BJ (cell line): ENCODE measurements around the gene HEXA. TPM values are rescaled to one million over a fixed set of nuclear protein-coding genes. Genes with fewer than 3 reads are reported as not detected.

Source experiments
- polyA plus RNA-seq: library from polyadenylated mRNA; depleted of rRNA; stranded (reverse); fragments of >200 nt; gene quantifications from 2 replicates; pipeline ENCODE4 v1.2.3, GENCODE V29; 2011; rRNA removed

Gene HEXA
- polyA plus RNA-seq, 1 experiment = 272 TPM

Other genes with a start within 250 kb of the HEXA start
- gene GRAMD2A, start 178.2 kb downstream of the HEXA start, polyA plus RNA-seq = 0.17 and 0.21 TPM in 2 replicates
- gene PKM, start 144.8 kb downstream of the HEXA start, polyA plus RNA-seq = 2,101 and 2,533 TPM in 2 replicates
- 69.7 and 73.4 TPM in 2 replicates for gene PARP6, start 103.5 kb downstream of the HEXA start, polyA plus RNA-seq
- 0.12 and 0.16 TPM in 2 replicates for gene CELF6, start 55.9 kb downstream of the HEXA start, polyA plus RNA-seq
- not detected in 2 replicates for gene TMEM202, start 22.3 kb upstream of the HEXA start, polyA plus RNA-seq
- gene ARIH1, start 98.3 kb upstream of the HEXA start, polyA plus RNA-seq = 46.0 and 60.6 TPM in 2 replicates